MCF 10A (cell line): ENCODE results near the gene CASP2. TPM values are rescaled to one million over a fixed set of nuclear protein-coding genes. Genes with fewer than 3 reads are reported as not detected.

ENCODE experiments used
- BruUV-seq: library from RNA; stranded (reverse); fragments of 400-500 nt; replicated peaks from 2 replicates; lab custom pipeline; 2021; lab: Mats Ljungman, UMichigan
- CTCF ChIA-PET: fragments of 300-600 bp; sonication (Branson Sonifier 250); formaldehyde crosslinking; extraction: SDS; loops from one replicate; lab custom pipeline; 2021; ENCODE audit warnings: antibody characterized with exemption, inconsistent platforms; lab: Yijun Ruan, JAX
- POLR2A ChIA-PET: fragments of 300-600, 350-650 bp; sonication (Branson Sonifier 250); formaldehyde crosslinking; extraction: SDS; loops from one replicate; lab custom pipeline; 2020; ENCODE audit warnings: antibody characterized with exemption, inconsistent platforms; lab: Yijun Ruan, JAX
- DNase-seq: peaks from one replicate; pipeline ENCODE4 v3.0.0-alpha.2; 2018; ENCODE audit not compliant: unreplicated experiment
- H3K27ac Mint-ChIP-seq: one replicate; pipeline ENCODE4 v1.8.0; 2022; ENCODE audit warnings: mild to moderate bottlenecking, low read depth, mixed read lengths; ENCODE audit not compliant: unreplicated experiment
- H3K27me3 Mint-ChIP-seq: one replicate; pipeline ENCODE4 v1.8.0; 2022; ENCODE audit warnings: mixed read lengths; ENCODE audit not compliant: insufficient read depth, unreplicated experiment
- H3K36me3 Mint-ChIP-seq: one replicate; pipeline ENCODE4 v1.8.0; 2022; ENCODE audit warnings: mild to moderate bottlenecking, moderate library complexity, mixed read lengths; ENCODE audit not compliant: insufficient read depth, unreplicated experiment
- H3K4me1 Mint-ChIP-seq: one replicate; pipeline ENCODE4 v1.8.0; 2022; ENCODE audit warnings: mixed read lengths; ENCODE audit not compliant: insufficient read depth, unreplicated experiment
- H3K4me3 Mint-ChIP-seq: one replicate; pipeline ENCODE4 v1.8.0; 2022; ENCODE audit warnings: mild to moderate bottlenecking, moderate library complexity, mixed read lengths; ENCODE audit not compliant: unreplicated experiment
- H3K9me3 Mint-ChIP-seq: one replicate; pipeline ENCODE4 v1.8.0; 2022; ENCODE audit warnings: mixed read lengths; ENCODE audit not compliant: unreplicated experiment
- intact Hi-C: fragments of 100-400 bp; cut with micrococcal nuclease; formaldehyde crosslinking; loops from 2 replicates; pipeline ENCODE4 v1.14.1; 2022
- total RNA-seq: library from RNA; stranded (reverse); gene quantifications from 2 replicates; pipeline ENCODE4 v1.2.3, GENCODE V29; 2022
- TF ChIP-seq, protein P1 (sequence below): fragments of 200-600 bp; IDR thresholded peaks from one replicate; pipeline ENCODE4 v1.8.0; 2022; ENCODE audit warnings: antibody characterized with exemption, mild to moderate bottlenecking; ENCODE audit not compliant: unreplicated experiment

The CASP2 gene
- total RNA-seq, 1 experiment from 2014 or later: 15.1 TPM

DNA sequence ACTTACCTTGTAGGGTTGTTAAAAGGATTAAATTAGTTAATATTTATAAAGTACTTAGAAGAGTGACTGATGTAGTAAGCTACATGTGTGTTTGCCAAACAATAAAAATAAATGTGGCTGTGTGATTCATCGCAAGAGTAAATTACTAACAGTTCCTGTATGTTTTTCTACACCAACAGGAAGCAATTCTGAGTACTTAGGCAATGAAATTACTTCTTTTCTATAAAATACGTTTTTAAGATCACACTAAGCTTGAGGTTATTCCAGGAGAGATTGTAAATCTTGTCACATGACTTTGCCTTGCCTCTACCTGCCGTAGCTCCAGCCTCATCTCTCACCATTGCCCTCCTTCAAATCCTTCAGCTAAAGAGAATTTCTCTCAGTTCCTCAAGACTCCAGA lies 43.0 kb upstream of the CASP2 start:
- Mint-ChIP-seq H3K27ac (no peak overlapping the region), H3K9me3 (no peaks in the 10 kb centered on the region), H3K4me3 (no peak overlapping the region), H3K36me3 (no peaks in the 10 kb centered on the region), H3K27me3 (no peaks in the 10 kb centered on the region), H3K4me1 (peaks cover 14% of the 10 kb centered on the region)
- ChIA-PET POLR2A (interaction anchor here (0.5 kb wide), 1 partner anchor 688 kb away, joined by 3 read pairs; no protein-coding TSS in a partner anchor), CTCF (interaction anchor here (0.6 to 1.6 kb wide), 6 partner anchors 18 to 184 kb away, joined by 3 to 8 read pairs (median 4); partner anchors contain the start of gene GSTK1)
- no TSS peak for BruUV-seq
- DNase-seq: peak; percentile 35
- TF ChIP-seq, protein P1, sequence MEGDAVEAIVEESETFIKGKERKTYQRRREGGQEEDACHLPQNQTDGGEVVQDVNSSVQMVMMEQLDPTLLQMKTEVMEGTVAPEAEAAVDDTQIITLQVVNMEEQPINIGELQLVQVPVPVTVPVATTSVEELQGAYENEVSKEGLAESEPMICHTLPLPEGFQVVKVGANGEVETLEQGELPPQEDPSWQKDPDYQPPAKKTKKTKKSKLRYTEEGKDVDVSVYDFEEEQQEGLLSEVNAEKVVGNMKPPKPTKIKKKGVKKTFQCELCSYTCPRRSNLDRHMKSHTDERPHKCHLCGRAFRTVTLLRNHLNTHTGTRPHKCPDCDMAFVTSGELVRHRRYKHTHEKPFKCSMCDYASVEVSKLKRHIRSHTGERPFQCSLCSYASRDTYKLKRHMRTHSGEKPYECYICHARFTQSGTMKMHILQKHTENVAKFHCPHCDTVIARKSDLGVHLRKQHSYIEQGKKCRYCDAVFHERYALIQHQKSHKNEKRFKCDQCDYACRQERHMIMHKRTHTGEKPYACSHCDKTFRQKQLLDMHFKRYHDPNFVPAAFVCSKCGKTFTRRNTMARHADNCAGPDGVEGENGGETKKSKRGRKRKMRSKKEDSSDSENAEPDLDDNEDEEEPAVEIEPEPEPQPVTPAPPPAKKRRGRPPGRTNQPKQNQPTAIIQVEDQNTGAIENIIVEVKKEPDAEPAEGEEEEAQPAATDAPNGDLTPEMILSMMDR: no peak
- intact Hi-C loops: no loop called here

DNA sequence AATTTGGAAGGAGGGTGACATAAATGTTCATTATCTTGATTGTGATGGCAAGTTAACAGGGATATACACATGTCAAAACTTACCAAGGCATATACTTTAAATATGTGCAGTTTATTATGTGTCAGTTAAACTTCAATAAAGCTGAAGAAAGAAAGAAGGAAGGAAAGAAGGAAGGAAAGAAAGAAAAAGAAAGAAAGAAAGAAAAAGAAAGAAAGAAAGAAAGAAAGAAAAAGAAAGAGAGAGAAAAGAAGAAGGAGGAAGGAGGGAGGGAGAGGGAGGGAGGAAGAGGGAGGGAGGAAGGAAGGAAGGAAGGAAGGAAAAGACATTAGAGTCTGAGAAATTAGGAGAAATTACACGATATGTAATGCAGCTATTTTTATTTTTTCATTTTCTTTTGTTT lies 40.8 kb upstream of the CASP2 start:
- POLR2A ChIA-PET: interaction anchor here (0.7 to 1.1 kb wide), 2 partner anchors 41 to 131 kb away, joined by 3 read pairs; partner anchors contain the start of gene CASP2
- no peaks in the 10 kb centered on the region for H3K36me3 Mint-ChIP-seq
- H3K27me3 Mint-ChIP-seq: no peaks in the 10 kb centered on the region
- CTCF ChIA-PET: interaction anchor here (0.6 to 1.2 kb wide), 4 partner anchors 11 to 168 kb away, joined by 3 to 5 read pairs (median 3); no protein-coding TSS in a partner anchor
- TF ChIP-seq, protein P1: no peak
- DNase-seq: no peak
- BruUV-seq: no TSS peak
- no peak overlapping the region for H3K27ac Mint-ChIP-seq
- H3K4me3 Mint-ChIP-seq: no peak overlapping the region
- intact Hi-C loops: no loop called here
- peaks cover 18% of the 10 kb centered on the region for H3K4me1 Mint-ChIP-seq
- H3K9me3 Mint-ChIP-seq: no peaks in the 10 kb centered on the region

DNA sequence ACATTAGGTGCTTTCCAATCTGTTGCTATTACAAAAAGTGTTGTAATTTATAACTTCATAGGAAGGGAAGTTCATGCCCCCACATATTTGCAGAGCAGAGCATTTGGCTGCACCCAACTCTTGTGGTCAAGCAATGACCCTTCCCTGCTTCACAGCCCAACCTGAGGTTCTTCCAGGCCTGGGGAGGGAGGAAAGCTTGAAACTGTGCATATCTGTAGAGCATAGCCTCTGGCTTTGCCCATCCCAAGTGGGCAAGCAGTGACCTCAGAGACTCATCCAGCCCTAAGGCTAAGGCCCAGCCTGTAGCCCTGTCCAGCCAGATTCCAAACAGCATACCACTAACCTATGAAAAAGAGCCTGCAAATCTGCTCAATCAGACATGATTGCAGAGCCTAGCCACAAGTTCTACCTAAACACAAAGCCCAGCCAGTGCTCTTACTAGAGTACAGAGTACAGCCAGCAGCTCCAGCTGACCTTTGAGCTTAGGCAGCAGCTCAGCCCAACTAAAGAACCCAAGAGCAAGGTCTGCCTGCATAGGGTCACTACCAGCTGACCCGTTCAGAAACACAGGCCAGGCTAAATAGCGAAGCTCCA lies 39.3 kb upstream of the CASP2 start:
- no TSS peak for BruUV-seq
- intact Hi-C loops: no loop called here
- Mint-ChIP-seq H3K4me1 (peaks cover 18% of the 10 kb centered on the region), H3K27ac (no peak overlapping the region), H3K27me3 (no peaks in the 10 kb centered on the region), H3K9me3 (no peaks in the 10 kb centered on the region), H3K36me3 (no peaks in the 10 kb centered on the region), H3K4me3 (no peak overlapping the region)
- DNase-seq: peak; percentile 6
- POLR2A ChIA-PET: interaction anchor here (1.5 to 2.3 kb wide), 2 partner anchors 8 to 15 kb away, joined by 3 to 11 read pairs; partner anchors contain the start of gene GSTK1
- TF ChIP-seq, protein P1: no peak
- CTCF ChIA-PET: interaction anchor here (0.6 to 2.7 kb wide), 6 partner anchors 8 to 183 kb away, joined by 3 to 44 read pairs (median 4); no protein-coding TSS in a partner anchor

DNA sequence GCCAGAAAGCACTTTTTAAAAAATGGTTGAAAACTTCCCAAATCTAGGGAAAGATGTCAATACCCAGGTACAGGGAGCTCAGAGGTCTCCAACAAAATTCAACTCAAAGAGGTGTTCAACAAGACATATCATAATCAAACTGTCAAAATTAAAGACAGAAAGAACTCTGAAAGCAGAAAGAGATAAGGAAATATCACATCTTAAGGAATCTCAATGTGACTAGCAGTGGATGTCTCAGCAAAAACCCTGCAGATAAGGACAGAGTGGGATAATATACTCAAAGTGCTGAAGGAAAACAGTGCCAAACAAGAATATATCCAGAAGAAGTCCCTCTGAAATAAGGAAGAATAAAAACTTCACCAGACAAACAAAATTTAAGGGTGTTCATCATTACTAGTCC lies 38.0 kb upstream of the CASP2 start:
- no peak for DNase-seq
- BruUV-seq: no TSS peak
- intact Hi-C loops: no loop called here
- H3K27me3 Mint-ChIP-seq: no peaks in the 10 kb centered on the region
- no peaks in the 10 kb centered on the region for H3K9me3 Mint-ChIP-seq
- H3K27ac Mint-ChIP-seq: no peak overlapping the region
- peaks cover 16% of the 10 kb centered on the region for H3K4me1 Mint-ChIP-seq
- TF ChIP-seq, protein P1: no peak
- H3K36me3 Mint-ChIP-seq: no peaks in the 10 kb centered on the region
- ChIA-PET CTCF (interaction anchor here (0.6 to 2.7 kb wide), 5 partner anchors 10 to 885 kb away, joined by 3 to 44 read pairs (median 3); no protein-coding TSS in a partner anchor), POLR2A (interaction anchor here (2.3 kb wide), 1 partner anchor 13 kb away, joined by 11 read pairs; the partner anchor contains the start of gene GSTK1)
- no peak overlapping the region for H3K4me3 Mint-ChIP-seq
